BLaER1 treated with 17β-estradiol and CSF1 and Interleukin-3, amounts not matched to agents 10 nM and 100 nM (cell line): Measurements from ENCODE around the gene GPRIN2.

ENCODE experiments used
- H3K27ac ChIP-seq, 11 experiments: shearing (Covaris generic); formaldehyde crosslinking; 2 replicates each; pipeline ENCODE4 v1.8.1; 2022
- H3K27me3 ChIP-seq, 11 experiments: shearing (Covaris generic); formaldehyde crosslinking; 2 replicates each; pipeline ENCODE4 v1.8.1; 2022
- H3K36me3 ChIP-seq, 11 experiments: shearing (Covaris generic); formaldehyde crosslinking; 2 replicates each; pipeline ENCODE4 v1.8.1; 2022
- H3K4me1 ChIP-seq, 10 experiments: shearing (Covaris generic); formaldehyde crosslinking; 2 replicates each; pipeline ENCODE4 v1.8.1; 2022
- H3K4me2 ChIP-seq, 11 experiments: shearing (Covaris generic); formaldehyde crosslinking; 2 replicates each; pipeline ENCODE4 v1.8.1; 2022
- H3K4me3 ChIP-seq, 10 experiments: shearing (Covaris generic); formaldehyde crosslinking; 2 replicates each; pipeline ENCODE4 v1.8.1; 2022
- H3K9ac ChIP-seq, 11 experiments: shearing (Covaris generic); formaldehyde crosslinking; 2 replicates each; pipeline ENCODE4 v1.8.1; 2022
- H3K9me3 ChIP-seq, 11 experiments: shearing (Covaris generic); formaldehyde crosslinking; replicated peaks in 1 of 11; 2 replicates each; pipeline ENCODE4 v1.8.1; 2022
- H4K20me1 ChIP-seq, 11 experiments: shearing (Covaris generic); formaldehyde crosslinking; 2 replicates each; pipeline ENCODE4 v1.8.1; 2022
- Cebpa-rat ChIP-seq, 11 experiments: shearing (Covaris generic); IDR thresholded peaks; 2 replicates each; pipeline ENCODE4 v1.8.1; 2022

GPRIN2 gene

GRCh38 chr10:46543466-46544377, 12.7 kb downstream of the GPRIN2 start:
- Histone ChIP-seq H3K4me1 (no peaks in the 10 kb centered on the region), H3K27me3 (no peaks in the 10 kb centered on the region), H3K27ac (no peak overlapping the region), H3K36me3 (no peaks in the 10 kb centered on the region), H3K4me2 (no peak overlapping the region), H3K9me3 (peaks cover 0 to 4% (median 0%) of the 10 kb centered on the region in 11 experiments; a peak in 1 of 22 replicates), H3K9ac (no peak overlapping the region), H3K4me3 (no peak overlapping the region), H4K20me1 (peaks cover 0 to 5% (median 0%) of the 10 kb centered on the region in 11 experiments; a peak in 1 of 22 replicates)
- no peak for TF ChIP-seq Cebpa-rat (IDR thresholded peaks at IDR 0.05)

GRCh38 chr10:46542567-46543465, 13.6 kb downstream of the GPRIN2 start:
- Histone ChIP-seq H3K27me3 (no peaks in the 10 kb centered on the region), H3K4me3 (no peak overlapping the region), H3K36me3 (no peaks in the 10 kb centered on the region), H3K27ac (no peak overlapping the region), H3K9me3 (peaks cover 0 to 4% (median 0%) of the 10 kb centered on the region in 11 experiments; a peak in 1 of 22 replicates), H4K20me1 (peaks cover 0 to 4% (median 0%) of the 10 kb centered on the region in 11 experiments; a peak in 1 of 22 replicates), H3K4me1 (no peaks in the 10 kb centered on the region), H3K9ac (no peak overlapping the region), H3K4me2 (no peak overlapping the region)
- TF ChIP-seq Cebpa-rat (IDR thresholded peaks at IDR 0.05), result no peak

- H3K36me3 ChIP-seq, result no peaks in the 10 kb centered on the region
- H3K4me2 ChIP-seq, result no peak overlapping the region
- no peaks in the 10 kb centered on the region; a peak in 1 of 22 replicates for H4K20me1 ChIP-seq
- H3K27ac ChIP-seq, result no peak overlapping the region
- H3K4me3 ChIP-seq, result no peak overlapping the region
- no peak overlapping the region for H3K9ac ChIP-seq
- H3K27me3 ChIP-seq, result no peaks in the 10 kb centered on the region
- no peaks in the 10 kb centered on the region for H3K4me1 ChIP-seq
- peaks cover 0 to 4% (median 0%) of the 10 kb centered on the region in 11 experiments; a peak in 1 of 22 replicates for H3K9me3 ChIP-seq
- TF ChIP-seq Cebpa-rat (IDR thresholded peaks at IDR 0.05), result no peak
These were observed 14.5 kb downstream of the GPRIN2 start for GRCh38 chr10:46541735-46542566.

- Histone ChIP-seq H3K27me3 (no peaks in the 10 kb centered on the region), H3K4me2 (no peak overlapping the region), H3K27ac (no peak overlapping the region), H3K36me3 (no peaks in the 10 kb centered on the region), H3K9ac (no peak overlapping the region), H4K20me1 (no peaks in the 10 kb centered on the region; a peak in 1 of 22 replicates), H3K9me3 (peaks cover 0 to 4% (median 0%) of the 10 kb centered on the region in 11 experiments; a peak in 1 of 22 replicates), H3K4me3 (no peak overlapping the region), H3K4me1 (no peaks in the 10 kb centered on the region)
- no peak for TF ChIP-seq Cebpa-rat (IDR thresholded peaks at IDR 0.05)
These were observed 15.3 kb downstream of the GPRIN2 start for GRCh38 chr10:46541017-46541661.

- Histone ChIP-seq H3K4me2 (no peak overlapping the region), H3K9me3 (peaks cover 0 to 4% (median 0%) of the 10 kb centered on the region in 11 experiments; a peak in 1 of 22 replicates), H3K4me3 (no peak overlapping the region), H4K20me1 (no peaks in the 10 kb centered on the region; a peak in 1 of 22 replicates), H3K36me3 (no peaks in the 10 kb centered on the region), H3K27ac (no peak overlapping the region), H3K4me1 (no peaks in the 10 kb centered on the region), H3K27me3 (no peaks in the 10 kb centered on the region), H3K9ac (no peak overlapping the region)
- no peak for TF ChIP-seq Cebpa-rat (IDR thresholded peaks at IDR 0.05)
These were observed 15.9 kb downstream of the GPRIN2 start for GRCh38 chr10:46540412-46541016.

- no peak for TF ChIP-seq Cebpa-rat (IDR thresholded peaks at IDR 0.05)
- Histone ChIP-seq H3K4me1 (no peaks in the 10 kb centered on the region), H3K9ac (no peak overlapping the region), H3K4me2 (no peak overlapping the region), H3K27me3 (no peaks in the 10 kb centered on the region), H3K36me3 (no peaks in the 10 kb centered on the region), H3K9me3 (peaks cover 0 to 4% (median 0%) of the 10 kb centered on the region in 11 experiments; a peak in 1 of 22 replicates), H3K27ac (no peak overlapping the region), H3K4me3 (no peak overlapping the region), H4K20me1 (no peaks in the 10 kb centered on the region; a peak in 1 of 22 replicates)
These were observed 16.7 kb downstream of the GPRIN2 start for GRCh38 chr10:46539596-46540411.

- H3K4me3 ChIP-seq, result no peak overlapping the region
- H3K4me2 ChIP-seq, result no peak overlapping the region
- no peaks in the 10 kb centered on the region for H3K36me3 ChIP-seq
- H4K20me1 ChIP-seq, result no peaks in the 10 kb centered on the region; a peak in 1 of 22 replicates
- no peak for TF ChIP-seq Cebpa-rat (IDR thresholded peaks at IDR 0.05)
- no peak overlapping the region for H3K9ac ChIP-seq
- H3K27me3 ChIP-seq, result no peaks in the 10 kb centered on the region
- no peaks in the 10 kb centered on the region for H3K4me1 ChIP-seq
- H3K9me3 ChIP-seq, result peaks cover 0 to 4% (median 0%) of the 10 kb centered on the region in 11 experiments; a peak in 1 of 22 replicates
- no peak overlapping the region for H3K27ac ChIP-seq
These were observed 17.6 kb downstream of the GPRIN2 start for GRCh38 chr10:46538717-46539426.
